ENCODE data around the gene ABCB4. TPM values are rescaled to one million over a fixed set of nuclear protein-coding genes. Genes with fewer than 3 reads are reported as not detected.

ABCB4 gene
- total RNA-seq, 1 experiment from 2014 or later = not detected

- no peaks in the 10 kb centered on the region for H3K9me3 Mint-ChIP-seq (ENCODE audit: low read depth, unreplicated experiment)
- TF ChIP-seq CTCF (IDR thresholded peaks at IDR 0.05; ENCODE audit: unreplicated experiment) = no peak
- CTCF ChIA-PET = no interaction called here
- H3K4me3 Mint-ChIP-seq (ENCODE audit: low read depth, unreplicated experiment) = no peak overlapping the region
- no peaks in the 10 kb centered on the region for H3K36me3 Mint-ChIP-seq (ENCODE audit: insufficient read depth, unreplicated experiment)
- no peaks in the 10 kb centered on the region for H3K27me3 Mint-ChIP-seq (ENCODE audit: unreplicated experiment)
- no peaks in the 10 kb centered on the region for H3K4me1 Mint-ChIP-seq (ENCODE audit: low read depth, unreplicated experiment)
- H3K27ac Mint-ChIP-seq (ENCODE audit: unreplicated experiment) = no peak overlapping the region
- no TSS peak for BruUV-seq (replicated peaks)
- DNase-seq = no peak
- intact Hi-C loops (cut with micrococcal nuclease; ENCODE audit: unreplicated experiment) = loop anchor here (10.0 kb wide), 1 partner anchor 478 kb away; no protein-coding TSS in a partner anchor
These were observed 62.5 kb downstream of the ABCB4 start for GRCh38 chr7:87413029-87413428.

GRCh38 chr7:87411186-87411585, 64.3 kb downstream of the ABCB4 start:
- no TSS peak for BruUV-seq (replicated peaks)
- no peaks in the 10 kb centered on the region for H3K27me3 Mint-ChIP-seq (ENCODE audit: unreplicated experiment)
- DNase-seq = no peak
- H3K9me3 Mint-ChIP-seq (ENCODE audit: low read depth, unreplicated experiment) = no peaks in the 10 kb centered on the region
- no peaks in the 10 kb centered on the region for H3K36me3 Mint-ChIP-seq (ENCODE audit: insufficient read depth, unreplicated experiment)
- CTCF ChIA-PET = no interaction called here
- no peak overlapping the region for H3K27ac Mint-ChIP-seq (ENCODE audit: unreplicated experiment)
- no peak overlapping the region for H3K4me3 Mint-ChIP-seq (ENCODE audit: low read depth, unreplicated experiment)
- intact Hi-C loops (cut with micrococcal nuclease; ENCODE audit: unreplicated experiment) = loop anchor here (10.0 kb wide), 1 partner anchor 476 kb away; no protein-coding TSS in a partner anchor
- TF ChIP-seq CTCF (IDR thresholded peaks at IDR 0.05; ENCODE audit: unreplicated experiment) = no peak
- no peaks in the 10 kb centered on the region for H3K4me1 Mint-ChIP-seq (ENCODE audit: low read depth, unreplicated experiment)

- no peak for DNase-seq
- H3K27me3 Mint-ChIP-seq (ENCODE audit: unreplicated experiment) = no peaks in the 10 kb centered on the region
- no peaks in the 10 kb centered on the region for H3K4me1 Mint-ChIP-seq (ENCODE audit: low read depth, unreplicated experiment)
- H3K4me3 Mint-ChIP-seq (ENCODE audit: low read depth, unreplicated experiment) = no peak overlapping the region
- no peaks in the 10 kb centered on the region for H3K36me3 Mint-ChIP-seq (ENCODE audit: insufficient read depth, unreplicated experiment)
- CTCF ChIA-PET = no interaction called here
- intact Hi-C loops (cut with micrococcal nuclease; ENCODE audit: unreplicated experiment) = loop anchor here (5.0 kb wide), 1 partner anchor 57 kb away; the partner anchor contains the start of gene CROT
- no peak for TF ChIP-seq CTCF (IDR thresholded peaks at IDR 0.05; ENCODE audit: unreplicated experiment)
- H3K9me3 Mint-ChIP-seq (ENCODE audit: low read depth, unreplicated experiment) = no peaks in the 10 kb centered on the region
- no TSS peak for BruUV-seq (replicated peaks)
- H3K27ac Mint-ChIP-seq (ENCODE audit: unreplicated experiment) = no peak overlapping the region
These were observed 70.8 kb downstream of the ABCB4 start for GRCh38 chr7:87404674-87405073.

GRCh38 chr7:87398446-87398845, 77.0 kb downstream of the ABCB4 start:
- H3K4me3 Mint-ChIP-seq (ENCODE audit: low read depth, unreplicated experiment) = no peak overlapping the region
- CTCF ChIA-PET = no interaction called here
- no peaks in the 10 kb centered on the region for H3K27me3 Mint-ChIP-seq (ENCODE audit: unreplicated experiment)
- no peaks in the 10 kb centered on the region for H3K36me3 Mint-ChIP-seq (ENCODE audit: insufficient read depth, unreplicated experiment)
- H3K4me1 Mint-ChIP-seq (ENCODE audit: low read depth, unreplicated experiment) = no peaks in the 10 kb centered on the region
- no TSS peak for BruUV-seq (replicated peaks)
- no peak for TF ChIP-seq CTCF (IDR thresholded peaks at IDR 0.05; ENCODE audit: unreplicated experiment)
- H3K27ac Mint-ChIP-seq (ENCODE audit: unreplicated experiment) = no peak overlapping the region
- H3K9me3 Mint-ChIP-seq (ENCODE audit: low read depth, unreplicated experiment) = peaks cover 5% of the 10 kb centered on the region
- intact Hi-C loops (cut with micrococcal nuclease; ENCODE audit: unreplicated experiment) = no loop called here
- DNase-seq = no peak

Data from Calu3 (cell line).